Panc1 (cell line): ENCODE measurements around the gene STK25. TPM values are rescaled to one million over a fixed set of nuclear protein-coding genes. Genes with fewer than 3 reads are reported as not detected.
"Not testable (repeated sequence)": the region's sequence is repeated elsewhere in the genome, so short reads cannot be mapped to it uniquely, and the experiment has no call there.

ENCODE experiments used
- ATAC-seq: fragments of 200-7000 bp; cut with Tn5 transposase; 2 replicates; pipeline ENCODE4 v1.9.1; 2020; ENCODE audit warnings: mild to moderate bottlenecking, moderate library complexity
- BruUV-seq: library from RNA; stranded (reverse); fragments of 400-500 nt; replicated peaks from 2 replicates; lab custom pipeline; 2021; lab: Mats Ljungman, UMichigan
- CTCF ChIA-PET: fragments of 300-600 bp; sonication (Branson Sonifier 250); formaldehyde crosslinking; loops from one replicate; lab custom pipeline; 2022; ENCODE audit warnings: antibody characterized with exemption; lab: Charles Lee
- POLR2A ChIA-PET: fragments of 300-600 bp; sonication (Branson Sonifier 250); formaldehyde crosslinking; loops from one replicate; lab custom pipeline; 2022; ENCODE audit warnings: antibody characterized with exemption; lab: Charles Lee
- DNase-seq: peaks from one replicate; pipeline ENCODE4 v3.0.0-alpha.2; 2010; ENCODE audit warnings: low read depth, low spot score
- H3K27ac ChIP-seq: 2 replicates; pipeline ENCODE4 v1.5.1; 2011; ENCODE audit warnings: mild to moderate bottlenecking, low read length, inconsistent platforms
- H3K27me3 ChIP-seq: fragments of 200-500 bp; sonication (Bioruptor generic); 2 replicates; pipeline ENCODE4 v1.6.0; 2014; ENCODE audit warnings: low read length, inconsistent platforms; ENCODE audit not compliant: control insufficient read depth, insufficient read depth
- H3K36me3 ChIP-seq: fragments of 200-500 bp; sonication (Bioruptor generic); 2 replicates; pipeline ENCODE4 v1.5.1; 2014; ENCODE audit warnings: inconsistent platforms, mild to moderate bottlenecking, low read length, moderate library complexity; ENCODE audit not compliant: control insufficient read depth, insufficient read depth
- H3K4me1 ChIP-seq: 2 replicates; pipeline ENCODE4 v1.5.1; 2011; ENCODE audit warnings: inconsistent platforms, mild to moderate bottlenecking, low read length, moderate library complexity; ENCODE audit not compliant: control insufficient read depth, insufficient read depth
- H3K4me3 ChIP-seq, 2 experiments: 2 replicates each; pipeline ENCODE4 v1.5.1; 2011 to 2012; ENCODE audit warnings: low read depth in 2 of 2, low read length in 2 of 2, mild to moderate bottlenecking in 2 of 2, inconsistent platforms in 1 of 2, moderate library complexity in 1 of 2
- H3K9me3 ChIP-seq: fragments of 200-500 bp; sonication (Bioruptor generic); 2 replicates; pipeline ENCODE4 v1.5.1; 2014; ENCODE audit warnings: low read depth, mild to moderate bottlenecking, inconsistent platforms, low read length, moderate library complexity; ENCODE audit not compliant: control insufficient read depth, insufficient read depth
- POLR2AphosphoS5 ChIP-seq: IDR thresholded peaks from 2 replicates; pipeline ENCODE4 v1.6.1; 2012; ENCODE audit warnings: mild to moderate bottlenecking, low read depth, low read length, moderate library complexity
- SIN3A ChIP-seq: IDR thresholded peaks from 2 replicates; pipeline ENCODE4 v1.6.1; 2012; ENCODE audit warnings: low read depth, mild to moderate bottlenecking, low read length, moderate library complexity, borderline replicate concordance; ENCODE audit not compliant: insufficient read depth
- TCF7L2 ChIP-seq: IDR thresholded peaks from 2 replicates; pipeline ENCODE4 v1.6.1; 2011; ENCODE audit warnings: mild to moderate bottlenecking, low read depth, low read length, inconsistent platforms
- in situ Hi-C: cut with HindIII; loops from 2 replicates; pipeline ENCODE4 v1.10.0; 2016; ENCODE audit warnings: low sequenced_read_pairs, low pct_unique_long_range_greater_than_20kb
- intact Hi-C: fragments of 100-400 bp; cut with micrococcal nuclease; formaldehyde crosslinking; loops from one replicate; pipeline ENCODE4 v1.10.0; 2022; ENCODE audit not compliant: unreplicated experiment
- total RNA-seq: library from RNA; stranded (reverse); gene quantifications from one replicate; pipeline ENCODE4 v1.2.1, GENCODE V29; 2021; ENCODE audit not compliant: unreplicated experiment
- TF ChIP-seq, protein P1 (sequence below), 2 experiments: IDR thresholded peaks; 2 replicates each; pipeline ENCODE4 v1.6.1; 2011 to 2012; ENCODE audit warnings: low read depth in 2 of 2, control low read depth in 1 of 2, low read length in 1 of 2, mild to moderate bottlenecking in 1 of 2, moderate library complexity in 1 of 2; ENCODE audit not compliant: insufficient read depth in 1 of 2
- TF ChIP-seq, protein P2 (sequence below): fragments of 450-650 bp; IDR thresholded peaks from 2 replicates; pipeline ENCODE4 v1.5.1; 2017; ENCODE audit warnings: mild to moderate bottlenecking

The STK25 gene
- total RNA-seq, 1 experiment from 2014 or later = 195 TPM

DNA sequence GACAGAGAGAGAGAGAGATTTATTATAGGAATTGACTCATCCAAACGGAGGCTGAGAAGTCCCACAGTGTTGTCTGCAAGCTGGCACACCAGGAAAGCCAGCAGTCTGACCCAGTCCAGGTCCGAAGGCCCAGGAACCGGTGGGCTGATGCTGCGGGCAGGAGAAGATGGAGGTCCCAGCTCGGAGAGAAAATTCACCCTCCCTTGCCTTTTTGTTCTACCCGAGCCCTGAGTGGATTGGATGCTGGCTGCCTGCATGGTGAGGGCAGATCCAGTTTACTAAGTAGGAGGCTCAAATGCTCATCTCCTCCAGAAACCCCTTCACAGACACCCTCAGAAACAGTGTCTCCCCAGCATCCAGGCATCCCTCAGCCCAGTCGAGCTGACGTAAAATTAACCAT, 22.2 kb upstream of the STK25 start:
- no TSS peak for BruUV-seq

DNA sequence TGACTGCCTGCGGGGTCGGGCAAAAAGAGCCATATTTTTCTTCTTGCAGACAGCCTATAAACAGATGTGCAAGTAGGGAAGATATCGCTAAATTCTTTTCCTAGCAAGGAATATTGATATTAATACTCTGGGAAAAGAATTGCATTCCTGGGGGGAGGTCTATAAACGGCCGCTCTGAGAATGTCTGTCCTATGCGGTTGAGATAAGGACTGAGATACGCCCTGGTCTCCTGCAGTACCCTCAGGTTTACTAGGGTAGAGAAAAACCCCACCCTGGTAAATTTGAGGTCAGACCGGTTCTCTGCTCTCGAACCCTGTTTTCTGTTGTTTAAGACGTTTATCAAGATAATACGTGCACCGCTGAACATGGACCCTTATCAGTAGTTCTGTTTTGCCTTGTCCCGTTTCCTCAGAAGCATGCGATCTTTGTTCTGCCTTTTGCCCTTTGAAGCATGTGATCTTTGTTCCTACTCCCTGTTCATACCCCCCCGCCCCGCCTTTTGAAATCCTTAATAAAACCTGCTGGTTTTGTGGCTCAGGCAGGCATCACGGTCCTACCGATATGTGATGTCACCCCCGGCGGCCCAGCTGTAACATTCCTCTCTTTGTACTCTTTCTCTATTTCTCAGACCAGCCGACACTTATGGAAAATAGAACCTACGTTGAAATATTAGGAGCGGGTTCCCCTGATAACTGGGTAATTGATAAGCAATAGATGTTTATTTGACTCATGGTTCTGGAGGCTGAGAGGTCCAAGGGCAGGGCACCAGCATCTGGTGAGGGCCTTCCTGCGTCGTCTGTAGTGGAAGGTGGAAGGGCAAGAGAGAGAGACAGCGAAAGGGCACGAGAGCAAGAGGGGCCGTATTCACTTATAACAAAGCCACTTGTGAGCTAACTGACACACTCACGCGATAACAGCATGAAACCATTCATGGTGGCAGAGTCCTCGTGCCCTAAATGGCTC, 17.7 kb upstream of the STK25 start:
- CTCF ChIA-PET, H3K27ac ChIP-seq, H3K9me3 ChIP-seq, POLR2A ChIA-PET, intact Hi-C loops, H3K36me3 ChIP-seq, H3K4me3 ChIP-seq, in situ Hi-C loops, H3K4me1 ChIP-seq, BruUV-seq, ATAC-seq, H3K27me3 ChIP-seq, DNase-seq: not testable (repeated sequence)

More for the DNA sequence above, 22.2 kb upstream of the STK25 start:
- no peaks in the 10 kb centered on the region for H3K9me3 ChIP-seq
- ChIA-PET CTCF (no interaction called here), POLR2A (no interaction called here)
- in situ Hi-C loops (no loop called here), intact Hi-C loops (no loop called here)
- no peaks in the 10 kb centered on the region for H3K36me3 ChIP-seq
- ATAC-seq = no peak; the same call in 1 of the 2 replicates
- no peaks in the 10 kb centered on the region for H3K4me1 ChIP-seq
- no peak for DNase-seq
- no peak overlapping the region for H3K4me3 ChIP-seq
- H3K27me3 ChIP-seq = no peaks in the 10 kb centered on the region
- H3K27ac ChIP-seq = no peak overlapping the region
- TF ChIP-seq, protein P1, sequence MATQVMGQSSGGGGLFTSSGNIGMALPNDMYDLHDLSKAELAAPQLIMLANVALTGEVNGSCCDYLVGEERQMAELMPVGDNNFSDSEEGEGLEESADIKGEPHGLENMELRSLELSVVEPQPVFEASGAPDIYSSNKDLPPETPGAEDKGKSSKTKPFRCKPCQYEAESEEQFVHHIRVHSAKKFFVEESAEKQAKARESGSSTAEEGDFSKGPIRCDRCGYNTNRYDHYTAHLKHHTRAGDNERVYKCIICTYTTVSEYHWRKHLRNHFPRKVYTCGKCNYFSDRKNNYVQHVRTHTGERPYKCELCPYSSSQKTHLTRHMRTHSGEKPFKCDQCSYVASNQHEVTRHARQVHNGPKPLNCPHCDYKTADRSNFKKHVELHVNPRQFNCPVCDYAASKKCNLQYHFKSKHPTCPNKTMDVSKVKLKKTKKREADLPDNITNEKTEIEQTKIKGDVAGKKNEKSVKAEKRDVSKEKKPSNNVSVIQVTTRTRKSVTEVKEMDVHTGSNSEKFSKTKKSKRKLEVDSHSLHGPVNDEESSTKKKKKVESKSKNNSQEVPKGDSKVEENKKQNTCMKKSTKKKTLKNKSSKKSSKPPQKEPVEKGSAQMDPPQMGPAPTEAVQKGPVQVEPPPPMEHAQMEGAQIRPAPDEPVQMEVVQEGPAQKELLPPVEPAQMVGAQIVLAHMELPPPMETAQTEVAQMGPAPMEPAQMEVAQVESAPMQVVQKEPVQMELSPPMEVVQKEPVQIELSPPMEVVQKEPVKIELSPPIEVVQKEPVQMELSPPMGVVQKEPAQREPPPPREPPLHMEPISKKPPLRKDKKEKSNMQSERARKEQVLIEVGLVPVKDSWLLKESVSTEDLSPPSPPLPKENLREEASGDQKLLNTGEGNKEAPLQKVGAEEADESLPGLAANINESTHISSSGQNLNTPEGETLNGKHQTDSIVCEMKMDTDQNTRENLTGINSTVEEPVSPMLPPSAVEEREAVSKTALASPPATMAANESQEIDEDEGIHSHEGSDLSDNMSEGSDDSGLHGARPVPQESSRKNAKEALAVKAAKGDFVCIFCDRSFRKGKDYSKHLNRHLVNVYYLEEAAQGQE (IDR thresholded peaks at IDR 0.05; ENCODE audit: insufficient read depth in 1 of 2, low read depth in 2 of 2, low read length in 1 of 2) = no peak
- TF ChIP-seq POLR2AphosphoS5 (no peak), SIN3A (no peak), TCF7L2 (no peak)
- TF ChIP-seq, protein P2, sequence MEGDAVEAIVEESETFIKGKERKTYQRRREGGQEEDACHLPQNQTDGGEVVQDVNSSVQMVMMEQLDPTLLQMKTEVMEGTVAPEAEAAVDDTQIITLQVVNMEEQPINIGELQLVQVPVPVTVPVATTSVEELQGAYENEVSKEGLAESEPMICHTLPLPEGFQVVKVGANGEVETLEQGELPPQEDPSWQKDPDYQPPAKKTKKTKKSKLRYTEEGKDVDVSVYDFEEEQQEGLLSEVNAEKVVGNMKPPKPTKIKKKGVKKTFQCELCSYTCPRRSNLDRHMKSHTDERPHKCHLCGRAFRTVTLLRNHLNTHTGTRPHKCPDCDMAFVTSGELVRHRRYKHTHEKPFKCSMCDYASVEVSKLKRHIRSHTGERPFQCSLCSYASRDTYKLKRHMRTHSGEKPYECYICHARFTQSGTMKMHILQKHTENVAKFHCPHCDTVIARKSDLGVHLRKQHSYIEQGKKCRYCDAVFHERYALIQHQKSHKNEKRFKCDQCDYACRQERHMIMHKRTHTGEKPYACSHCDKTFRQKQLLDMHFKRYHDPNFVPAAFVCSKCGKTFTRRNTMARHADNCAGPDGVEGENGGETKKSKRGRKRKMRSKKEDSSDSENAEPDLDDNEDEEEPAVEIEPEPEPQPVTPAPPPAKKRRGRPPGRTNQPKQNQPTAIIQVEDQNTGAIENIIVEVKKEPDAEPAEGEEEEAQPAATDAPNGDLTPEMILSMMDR = no peak

- ATAC-seq (no peak), DNase-seq (no peak)
- no peaks in the 10 kb centered on the region for H3K27me3 ChIP-seq
- no peaks in the 10 kb centered on the region for H3K9me3 ChIP-seq
- no TSS peak for BruUV-seq
- in situ Hi-C loops = no loop called here
- POLR2A ChIA-PET = no interaction called here
- intact Hi-C loops = no loop called here
- no peak overlapping the region for H3K27ac ChIP-seq
- H3K4me3 ChIP-seq = no peak overlapping the region
- CTCF ChIA-PET = no interaction called here
- TF ChIP-seq, protein P1 (IDR thresholded peaks at IDR 0.05; ENCODE audit: insufficient read depth in 1 of 2, low read depth in 2 of 2, low read length in 1 of 2) = no peak
- H3K4me1 ChIP-seq = no peaks in the 10 kb centered on the region
- no peaks in the 10 kb centered on the region for H3K36me3 ChIP-seq
Observed at GRCh38 chr2:241522477-241522876, 14.1 kb upstream of the STK25 start.
